ENCODE results near the gene SLC2A11. TPM values are rescaled to one million over a fixed set of nuclear protein-coding genes. Genes with fewer than 3 reads are reported as not detected.

Gene SLC2A11
- total RNA-seq, 1 donor from 2014 or later, result 32.1 TPM

- Mint-ChIP-seq H3K27ac (no peak overlapping the region), H3K4me1 (ENCODE audit: unreplicated experiment) (no peaks in the 10 kb centered on the region), H3K36me3 (peaks cover 37% of the 10 kb centered on the region), H3K9me3 (no peaks in the 10 kb centered on the region), H3K4me3 (no peak overlapping the region), H3K27me3 (no peaks in the 10 kb centered on the region)
- TF ChIP-seq, protein P1, sequence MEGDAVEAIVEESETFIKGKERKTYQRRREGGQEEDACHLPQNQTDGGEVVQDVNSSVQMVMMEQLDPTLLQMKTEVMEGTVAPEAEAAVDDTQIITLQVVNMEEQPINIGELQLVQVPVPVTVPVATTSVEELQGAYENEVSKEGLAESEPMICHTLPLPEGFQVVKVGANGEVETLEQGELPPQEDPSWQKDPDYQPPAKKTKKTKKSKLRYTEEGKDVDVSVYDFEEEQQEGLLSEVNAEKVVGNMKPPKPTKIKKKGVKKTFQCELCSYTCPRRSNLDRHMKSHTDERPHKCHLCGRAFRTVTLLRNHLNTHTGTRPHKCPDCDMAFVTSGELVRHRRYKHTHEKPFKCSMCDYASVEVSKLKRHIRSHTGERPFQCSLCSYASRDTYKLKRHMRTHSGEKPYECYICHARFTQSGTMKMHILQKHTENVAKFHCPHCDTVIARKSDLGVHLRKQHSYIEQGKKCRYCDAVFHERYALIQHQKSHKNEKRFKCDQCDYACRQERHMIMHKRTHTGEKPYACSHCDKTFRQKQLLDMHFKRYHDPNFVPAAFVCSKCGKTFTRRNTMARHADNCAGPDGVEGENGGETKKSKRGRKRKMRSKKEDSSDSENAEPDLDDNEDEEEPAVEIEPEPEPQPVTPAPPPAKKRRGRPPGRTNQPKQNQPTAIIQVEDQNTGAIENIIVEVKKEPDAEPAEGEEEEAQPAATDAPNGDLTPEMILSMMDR (conservative IDR thresholded peaks at IDR 0.05), result no peak
- no peak for DNase-seq (ENCODE audit: extremely low spot score, unreplicated experiment)
Observed at GRCh38 chr22:23818541-23818940, 39.1 kb upstream of the SLC2A11 start.

- Mint-ChIP-seq H3K27ac (peak overlapping the region; percentile 21), H3K4me1 (ENCODE audit: unreplicated experiment) (peaks cover 4% of the 10 kb centered on the region), H3K27me3 (no peaks in the 10 kb centered on the region), H3K4me3 (no peak overlapping the region), H3K9me3 (no peaks in the 10 kb centered on the region), H3K36me3 (peaks cover 41% of the 10 kb centered on the region)
- TF ChIP-seq, protein P1 (conservative IDR thresholded peaks at IDR 0.05), result no peak
- no peak for DNase-seq (ENCODE audit: extremely low spot score, unreplicated experiment)
Observed at GRCh38 chr22:23820748-23821211, 36.9 kb upstream of the SLC2A11 start.

DNA sequence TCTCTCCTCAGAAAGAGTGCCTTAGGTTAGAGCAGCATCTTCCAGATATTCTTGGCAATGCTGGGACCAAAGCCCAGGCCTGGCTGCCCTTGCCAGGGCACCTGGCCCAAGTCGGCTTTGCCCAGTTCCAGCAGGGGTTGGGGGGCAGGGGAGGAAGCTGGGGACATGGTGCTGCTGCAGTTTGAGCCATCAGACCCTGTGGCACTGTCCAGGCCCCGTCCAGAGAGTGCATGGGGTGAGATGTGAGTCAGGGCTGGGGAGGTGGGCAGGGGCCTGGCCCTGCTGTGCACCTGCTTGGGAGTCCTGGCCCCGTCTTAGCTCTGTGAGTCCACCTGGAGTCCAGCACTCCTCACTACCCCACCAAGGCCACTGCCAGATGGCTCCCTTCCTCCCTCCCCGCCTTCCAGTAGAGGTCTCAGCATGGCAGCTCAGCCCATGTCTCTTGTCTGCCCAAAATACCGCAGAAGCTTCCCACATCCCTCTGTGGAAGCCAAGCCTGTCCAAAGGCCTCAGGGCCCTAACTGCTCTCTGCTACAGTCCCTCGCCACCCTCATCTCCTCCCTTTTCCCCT lies 35.5 kb upstream of the SLC2A11 start:
- Mint-ChIP-seq H3K36me3 (peaks cover 41% of the 10 kb centered on the region), H3K4me1 (ENCODE audit: unreplicated experiment) (peaks cover 11% of the 10 kb centered on the region), H3K27me3 (no peaks in the 10 kb centered on the region), H3K9me3 (no peaks in the 10 kb centered on the region), H3K27ac (no peak overlapping the region), H3K4me3 (no peak overlapping the region)
- DNase-seq (ENCODE audit: extremely low spot score, unreplicated experiment), result no peak
- TF ChIP-seq, protein P1 (conservative IDR thresholded peaks at IDR 0.05), result no peak

DNA sequence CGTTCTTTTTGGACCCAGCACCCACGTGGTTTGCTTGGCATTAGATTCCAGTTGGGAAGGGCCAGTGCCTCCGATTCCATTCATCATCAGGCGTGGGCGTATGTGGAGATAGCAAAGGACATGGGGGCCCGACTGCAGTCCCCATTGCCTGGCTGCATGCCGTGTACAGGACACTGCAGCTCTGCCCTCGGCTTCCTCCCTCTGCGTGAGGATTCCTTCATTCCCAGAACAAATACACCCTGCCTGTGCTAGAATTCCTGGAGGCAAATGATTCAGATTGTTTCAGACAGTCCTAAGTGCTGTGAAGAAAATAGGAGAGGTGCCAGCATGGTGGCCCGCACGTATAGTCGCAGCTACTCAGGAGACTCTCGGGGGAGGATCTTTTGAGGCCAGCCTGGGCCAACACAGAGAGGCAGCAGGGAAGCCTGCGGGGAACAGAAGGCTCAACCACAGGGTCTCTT lies 34.3 kb upstream of the SLC2A11 start:
- Mint-ChIP-seq H3K4me3 (no peak overlapping the region), H3K9me3 (no peaks in the 10 kb centered on the region), H3K27me3 (no peaks in the 10 kb centered on the region), H3K4me1 (ENCODE audit: unreplicated experiment) (peaks cover 11% of the 10 kb centered on the region), H3K36me3 (peaks cover 38% of the 10 kb centered on the region), H3K27ac (peak overlapping the region; percentile 77)
- DNase-seq (ENCODE audit: extremely low spot score, unreplicated experiment), result no peak
- TF ChIP-seq, protein P1 (conservative IDR thresholded peaks at IDR 0.05), result no peak

DNA sequence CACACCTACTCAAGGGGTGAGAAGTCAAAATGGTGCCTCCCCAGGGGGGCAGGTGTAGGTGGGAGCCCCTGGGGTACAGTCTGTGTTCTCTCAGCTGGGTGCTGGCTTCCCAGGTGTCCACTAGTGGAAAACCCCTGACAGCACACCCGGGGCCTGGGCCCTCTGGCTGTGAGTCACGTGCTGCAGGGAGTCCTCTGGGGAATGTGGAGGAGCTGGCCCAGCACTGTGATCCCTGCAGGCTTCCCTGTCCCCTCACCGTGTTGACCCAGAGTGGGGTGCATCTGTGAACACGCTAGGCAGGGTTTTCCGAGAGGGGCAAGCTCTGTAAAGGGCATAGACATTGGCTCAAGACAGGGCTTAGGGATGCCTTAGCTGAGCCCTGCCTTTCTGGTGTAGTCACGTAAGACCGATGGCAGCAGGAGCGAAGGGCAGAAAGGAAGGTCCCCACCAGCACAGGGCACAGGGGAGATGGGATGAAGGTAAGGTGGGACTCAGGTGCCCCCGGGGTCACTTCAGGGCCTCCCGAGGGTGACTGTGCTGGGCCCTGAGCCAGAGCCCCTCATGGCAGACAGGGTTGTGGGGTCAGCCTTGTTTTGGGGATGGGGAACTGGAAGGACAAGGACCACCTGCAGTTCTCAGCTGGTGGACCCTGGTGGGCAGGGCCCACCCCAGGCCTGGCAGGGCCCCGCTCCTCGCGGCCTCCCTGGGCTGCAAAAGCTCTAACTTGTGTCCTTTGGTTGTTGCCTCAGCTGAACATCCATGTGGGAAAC lies 33.0 kb upstream of the SLC2A11 start:
- H3K36me3 Mint-ChIP-seq, result peaks cover 48% of the 10 kb centered on the region
- H3K4me1 Mint-ChIP-seq (ENCODE audit: unreplicated experiment), result peaks cover 20% of the 10 kb centered on the region
- no peak overlapping the region for H3K27ac Mint-ChIP-seq
- H3K9me3 Mint-ChIP-seq, result no peaks in the 10 kb centered on the region
- no peaks in the 10 kb centered on the region for H3K27me3 Mint-ChIP-seq
- DNase-seq (ENCODE audit: extremely low spot score, unreplicated experiment), result no peak
- no peak overlapping the region for H3K4me3 Mint-ChIP-seq
- TF ChIP-seq, protein P1 (conservative IDR thresholded peaks at IDR 0.05), result no peak
